ENCODE data around the gene SLCO2A1. TPM values are rescaled to one million over a fixed set of nuclear protein-coding genes. Genes with fewer than 3 reads are reported as not detected.

SLCO2A1 gene
- polyA plus RNA-seq, 1 donor (not counting 4 experiments of a cell fraction or from before 2014, with no cell fraction given), result 0.80 TPM

DNA sequence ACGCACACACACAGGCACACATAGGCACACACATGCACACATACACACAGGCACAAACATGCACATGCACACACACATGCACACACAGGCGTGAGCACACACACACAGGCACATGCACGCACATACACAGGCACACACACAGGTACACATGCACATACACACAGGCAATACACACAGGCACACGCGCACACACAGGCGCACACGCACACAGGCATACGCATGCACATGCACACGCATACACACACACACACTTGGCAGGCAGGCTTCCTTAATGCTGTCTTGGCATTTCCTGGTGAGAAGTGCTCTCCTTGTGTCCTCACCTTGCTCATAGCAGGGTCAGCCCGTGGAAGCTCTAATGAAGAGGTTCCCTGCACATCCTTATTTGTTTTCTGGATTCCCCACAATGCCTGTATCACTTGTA lies 8.4 kb upstream of the SLCO2A1 start:
- Histone ChIP-seq H4K20me1 (ENCODE audit: control insufficient read depth, extremely low read depth, insufficient read depth, low read length) (no peaks in the 10 kb centered on the region), H3K4me1 (ENCODE audit: control insufficient read depth, extremely low read depth, insufficient read depth, low read length) (no peaks in the 10 kb centered on the region), H3K79me2 (ENCODE audit: control insufficient read depth, insufficient read depth, low read length) (no peaks in the 10 kb centered on the region), H3K9ac (ENCODE audit: control insufficient read depth, extremely low read depth, insufficient read depth, low read length) (no peak overlapping the region), H3K27ac (ENCODE audit: control insufficient read depth, insufficient read depth, low read length) (no peak overlapping the region), H2AFZ (ENCODE audit: control insufficient read depth, low read length) (no peak overlapping the region), H3K4me2 (ENCODE audit: control insufficient read depth, extremely low read depth, insufficient read depth, low read depth, low read length) (no peak overlapping the region), H3K4me3 (ENCODE audit: control insufficient read depth in 2 of 3, extremely low read depth in 1 of 3, insufficient read depth in 2 of 3, low read depth in 1 of 3, low read length in 3 of 3) (no peak overlapping the region), H3K36me3 (ENCODE audit: control insufficient read depth in 2 of 2, extremely low read depth in 1 of 2, insufficient read depth in 2 of 2, low read length in 2 of 2) (no peaks in the 10 kb centered on the region), H3K9me3 (ENCODE audit: control insufficient read depth, low read depth, low read length) (peaks cover under 1% of the 10 kb centered on the region), H3K27me3 (ENCODE audit: control insufficient read depth, extremely low read depth, insufficient read depth, low read length) (peaks cover 4% of the 10 kb centered on the region), H3K9me1 (ENCODE audit: control insufficient read depth, extremely low read depth, insufficient read depth, low read length) (no peaks in the 10 kb centered on the region)
- FAIRE-seq, result no peak
- TF ChIP-seq EZH2 (IDR thresholded peaks at IDR 0.05; ENCODE audit: low read length), result no peak
- TF ChIP-seq, protein P1, sequence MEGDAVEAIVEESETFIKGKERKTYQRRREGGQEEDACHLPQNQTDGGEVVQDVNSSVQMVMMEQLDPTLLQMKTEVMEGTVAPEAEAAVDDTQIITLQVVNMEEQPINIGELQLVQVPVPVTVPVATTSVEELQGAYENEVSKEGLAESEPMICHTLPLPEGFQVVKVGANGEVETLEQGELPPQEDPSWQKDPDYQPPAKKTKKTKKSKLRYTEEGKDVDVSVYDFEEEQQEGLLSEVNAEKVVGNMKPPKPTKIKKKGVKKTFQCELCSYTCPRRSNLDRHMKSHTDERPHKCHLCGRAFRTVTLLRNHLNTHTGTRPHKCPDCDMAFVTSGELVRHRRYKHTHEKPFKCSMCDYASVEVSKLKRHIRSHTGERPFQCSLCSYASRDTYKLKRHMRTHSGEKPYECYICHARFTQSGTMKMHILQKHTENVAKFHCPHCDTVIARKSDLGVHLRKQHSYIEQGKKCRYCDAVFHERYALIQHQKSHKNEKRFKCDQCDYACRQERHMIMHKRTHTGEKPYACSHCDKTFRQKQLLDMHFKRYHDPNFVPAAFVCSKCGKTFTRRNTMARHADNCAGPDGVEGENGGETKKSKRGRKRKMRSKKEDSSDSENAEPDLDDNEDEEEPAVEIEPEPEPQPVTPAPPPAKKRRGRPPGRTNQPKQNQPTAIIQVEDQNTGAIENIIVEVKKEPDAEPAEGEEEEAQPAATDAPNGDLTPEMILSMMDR (optimal IDR thresholded peaks at IDR 0.05 in 1 of 3, IDR thresholded peaks at IDR 0.05 in 1 of 3, conservative IDR thresholded peaks at IDR 0.05 in 1 of 3; ENCODE audit: extremely low read depth in 1 of 3, insufficient read depth in 2 of 3, low read length in 3 of 3), result no peak
- dilution Hi-C loops (cut with MboI; ENCODE audit: extremely low pct_ligation_motif_present, low sequenced_read_pairs), result no loop called here
- no peak for DNase-seq (ENCODE audit: low read depth, low spot score)

DNA sequence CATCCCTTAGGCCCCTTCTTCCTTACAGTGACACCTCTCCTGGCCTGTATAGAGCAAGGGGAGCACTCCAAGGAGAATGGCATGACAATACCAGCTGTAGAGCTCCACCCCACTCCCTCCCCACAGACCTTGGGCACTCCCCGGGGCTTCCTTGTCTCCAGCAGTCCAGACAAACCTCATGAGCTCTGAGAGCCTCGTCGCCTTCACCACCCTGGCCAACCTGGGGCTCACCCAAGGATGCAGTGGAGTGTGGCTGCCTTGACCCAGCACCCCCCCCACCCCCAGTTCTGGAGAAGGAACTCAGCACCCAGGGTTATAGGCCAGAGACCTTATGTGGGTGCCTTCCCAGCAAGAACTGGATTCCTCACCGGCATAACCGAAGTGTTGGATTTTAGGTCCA lies 7.4 kb upstream of the SLCO2A1 start:
- DNase-seq (ENCODE audit: low read depth, low spot score) (no peak), FAIRE-seq (no peak)
- H2AFZ ChIP-seq (ENCODE audit: control insufficient read depth, low read length), result no peak overlapping the region
- no peak overlapping the region for H3K4me2 ChIP-seq (ENCODE audit: control insufficient read depth, extremely low read depth, insufficient read depth, low read depth, low read length)
- H3K36me3 ChIP-seq (ENCODE audit: control insufficient read depth in 2 of 2, extremely low read depth in 1 of 2, insufficient read depth in 2 of 2, low read length in 2 of 2), result no peaks in the 10 kb centered on the region
- peaks cover 7% of the 10 kb centered on the region for H3K27me3 ChIP-seq (ENCODE audit: control insufficient read depth, extremely low read depth, insufficient read depth, low read length)
- no peaks in the 10 kb centered on the region for H3K9me1 ChIP-seq (ENCODE audit: control insufficient read depth, extremely low read depth, insufficient read depth, low read length)
- H4K20me1 ChIP-seq (ENCODE audit: control insufficient read depth, extremely low read depth, insufficient read depth, low read length), result no peaks in the 10 kb centered on the region
- dilution Hi-C loops (cut with MboI; ENCODE audit: extremely low pct_ligation_motif_present, low sequenced_read_pairs), result no loop called here
- H3K4me1 ChIP-seq (ENCODE audit: control insufficient read depth, extremely low read depth, insufficient read depth, low read length), result no peaks in the 10 kb centered on the region
- H3K9me3 ChIP-seq (ENCODE audit: control insufficient read depth, low read depth, low read length), result no peaks in the 10 kb centered on the region
- no peak overlapping the region for H3K27ac ChIP-seq (ENCODE audit: control insufficient read depth, insufficient read depth, low read length)
- TF ChIP-seq EZH2 (IDR thresholded peaks at IDR 0.05; ENCODE audit: low read length), result no peak
- TF ChIP-seq, protein P1 (optimal IDR thresholded peaks at IDR 0.05 in 1 of 3, IDR thresholded peaks at IDR 0.05 in 1 of 3, conservative IDR thresholded peaks at IDR 0.05 in 1 of 3; ENCODE audit: extremely low read depth in 1 of 3, insufficient read depth in 2 of 3, low read length in 3 of 3), result no peak
- H3K9ac ChIP-seq (ENCODE audit: control insufficient read depth, extremely low read depth, insufficient read depth, low read length), result no peak overlapping the region
- no peak overlapping the region for H3K4me3 ChIP-seq (ENCODE audit: control insufficient read depth in 2 of 3, extremely low read depth in 1 of 3, insufficient read depth in 2 of 3, low read depth in 1 of 3, low read length in 3 of 3)
- H3K79me2 ChIP-seq (ENCODE audit: control insufficient read depth, insufficient read depth, low read length), result no peaks in the 10 kb centered on the region

All from keratinocyte (primary cell).